ENCODE measurements around the gene CDCA7.
"Not testable (repeated sequence)": the region's sequence is repeated elsewhere in the genome, so short reads cannot be mapped to it uniquely, and the experiment has no call there.

- TF ChIP-seq, protein P1, sequence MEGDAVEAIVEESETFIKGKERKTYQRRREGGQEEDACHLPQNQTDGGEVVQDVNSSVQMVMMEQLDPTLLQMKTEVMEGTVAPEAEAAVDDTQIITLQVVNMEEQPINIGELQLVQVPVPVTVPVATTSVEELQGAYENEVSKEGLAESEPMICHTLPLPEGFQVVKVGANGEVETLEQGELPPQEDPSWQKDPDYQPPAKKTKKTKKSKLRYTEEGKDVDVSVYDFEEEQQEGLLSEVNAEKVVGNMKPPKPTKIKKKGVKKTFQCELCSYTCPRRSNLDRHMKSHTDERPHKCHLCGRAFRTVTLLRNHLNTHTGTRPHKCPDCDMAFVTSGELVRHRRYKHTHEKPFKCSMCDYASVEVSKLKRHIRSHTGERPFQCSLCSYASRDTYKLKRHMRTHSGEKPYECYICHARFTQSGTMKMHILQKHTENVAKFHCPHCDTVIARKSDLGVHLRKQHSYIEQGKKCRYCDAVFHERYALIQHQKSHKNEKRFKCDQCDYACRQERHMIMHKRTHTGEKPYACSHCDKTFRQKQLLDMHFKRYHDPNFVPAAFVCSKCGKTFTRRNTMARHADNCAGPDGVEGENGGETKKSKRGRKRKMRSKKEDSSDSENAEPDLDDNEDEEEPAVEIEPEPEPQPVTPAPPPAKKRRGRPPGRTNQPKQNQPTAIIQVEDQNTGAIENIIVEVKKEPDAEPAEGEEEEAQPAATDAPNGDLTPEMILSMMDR (IDR thresholded peaks at IDR 0.05) = not testable (repeated sequence)
- not testable (repeated sequence) for TF ChIP-seq ZFX (IDR thresholded peaks at IDR 0.05; ENCODE audit: borderline replicate concordance)
Measured at GRCh38 chr2:173333003-173333402, 21.7 kb upstream of the CDCA7 start.

Measured in 22Rv1 (cell line).